ENCODE results near the gene LBR.

The LBR gene

GRCh38 chr1:225467193-225468020, 39.6 kb upstream of the LBR start:
- peak; percentile 78 to 86 for DNase-seq
- Mint-ChIP-seq H3K27me3 (no peaks in the 10 kb centered on the region), H3K27ac (peak overlapping the region; percentile 99), H3K9me3 (no peaks in the 10 kb centered on the region), H3K4me3 (peak overlapping the region; percentile 94 to 99), H3K4me1 (peaks cover 45% of the 10 kb centered on the region)
- ATAC-seq = peak; percentile 89

GRCh38 chr1:225466848-225467192, 39.0 kb upstream of the LBR start:
- no peak for ATAC-seq
- H3K27ac Mint-ChIP-seq = peak overlapping the region; percentile 99

GRCh38 chr1:225465793-225466517, 38.1 kb upstream of the LBR start:
- Mint-ChIP-seq H3K4me1 (peaks cover 52% of the 10 kb centered on the region), H3K9me3 (no peaks in the 10 kb centered on the region), H3K4me3 (peak overlapping the region; percentile 64 to 94), H3K27me3 (no peaks in the 10 kb centered on the region), H3K27ac (peak overlapping the region; percentile 72 to 95)
- ATAC-seq = no peak
- no peak for DNase-seq

More at GRCh38 chr1:225466848-225467192, 39.0 kb upstream of the LBR start:
- H3K4me3 Mint-ChIP-seq = peak overlapping the region; percentile 94 to 99
- peaks cover 45% of the 10 kb centered on the region for H3K4me1 Mint-ChIP-seq
- no peak for DNase-seq
- H3K9me3 Mint-ChIP-seq = no peaks in the 10 kb centered on the region
- H3K27me3 Mint-ChIP-seq = no peaks in the 10 kb centered on the region

- Mint-ChIP-seq H3K27ac (peak overlapping the region in 1 of 2 donors; percentile 72), H3K4me3 (peak overlapping the region; percentile 9 to 27), H3K27me3 (no peaks in the 10 kb centered on the region), H3K4me1 (peaks cover 60% of the 10 kb centered on the region), H3K9me3 (no peaks in the 10 kb centered on the region)
- DNase-seq (no peak), ATAC-seq (no peak)
These were observed 37.3 kb upstream of the LBR start for GRCh38 chr1:225464851-225465792.

- H3K27ac Mint-ChIP-seq = peak overlapping the region in 1 of 2 donors; percentile 9
- DNase-seq (no peak), ATAC-seq (no peak)
- H3K4me1 Mint-ChIP-seq = peaks cover 69% of the 10 kb centered on the region
- no peaks in the 10 kb centered on the region for H3K9me3 Mint-ChIP-seq
- no peak overlapping the region for H3K4me3 Mint-ChIP-seq
- no peaks in the 10 kb centered on the region for H3K27me3 Mint-ChIP-seq
These were observed 35.1 kb upstream of the LBR start for GRCh38 chr1:225462714-225463574.

- H3K27me3 Mint-ChIP-seq = no peaks in the 10 kb centered on the region
- DNase-seq = no peak
- no peak for ATAC-seq
- no peak overlapping the region for H3K27ac Mint-ChIP-seq
- no peak overlapping the region for H3K4me3 Mint-ChIP-seq
- H3K4me1 Mint-ChIP-seq = peaks cover 69% of the 10 kb centered on the region
- H3K9me3 Mint-ChIP-seq = no peaks in the 10 kb centered on the region
These were observed 34.5 kb upstream of the LBR start for GRCh38 chr1:225462429-225462713.

- Mint-ChIP-seq H3K27me3 (no peaks in the 10 kb centered on the region), H3K9me3 (no peaks in the 10 kb centered on the region), H3K4me3 (no peak overlapping the region), H3K27ac (peak overlapping the region in 1 of 2 donors; percentile 40), H3K4me1 (peaks cover 65% of the 10 kb centered on the region)
- ATAC-seq (no peak), DNase-seq (no peak)
These were observed 33.9 kb upstream of the LBR start for GRCh38 chr1:225461533-225462428.

GRCh38 chr1:225460737-225461532, 33.1 kb upstream of the LBR start:
- Mint-ChIP-seq H3K4me3 (peak overlapping the region in 1 of 2 donors; percentile 71), H3K4me1 (peaks cover 57% of the 10 kb centered on the region), H3K27me3 (no peaks in the 10 kb centered on the region), H3K9me3 (no peaks in the 10 kb centered on the region), H3K27ac (peak overlapping the region; percentile 6 to 66)
- DNase-seq (peak in 1 of 2 donors; percentile 66), ATAC-seq (peak; percentile 93)

- H3K4me3 Mint-ChIP-seq = peak overlapping the region in 1 of 2 donors; percentile 71
These were observed 32.3 kb upstream of the LBR start for GRCh38 chr1:225460021-225460736.

GRCh38 chr1:225458222-225458631, 30.4 kb upstream of the LBR start:
- H3K4me1 Mint-ChIP-seq = peaks cover 63% of the 10 kb centered on the region
- H3K4me3 Mint-ChIP-seq = no peak overlapping the region
- H3K27me3 Mint-ChIP-seq = no peaks in the 10 kb centered on the region
- H3K27ac Mint-ChIP-seq = no peak overlapping the region
- DNase-seq (no peak), ATAC-seq (no peak)
- no peaks in the 10 kb centered on the region for H3K9me3 Mint-ChIP-seq

More at GRCh38 chr1:225460021-225460736, 32.3 kb upstream of the LBR start:
- peak; percentile 53 for ATAC-seq
- Mint-ChIP-seq H3K4me1 (peaks cover 53% of the 10 kb centered on the region), H3K9me3 (no peaks in the 10 kb centered on the region), H3K27ac (peak overlapping the region; percentile 36 to 66), H3K27me3 (no peaks in the 10 kb centered on the region)
- DNase-seq = no peak

GRCh38 chr1:225454733-225455132, 26.9 kb upstream of the LBR start:
- peak; percentile 96 for ATAC-seq
- Mint-ChIP-seq H3K27ac (peak overlapping the region; percentile 71 to 87), H3K4me1 (peaks cover 49% of the 10 kb centered on the region)

GRCh38 chr1:225453797-225454648, 26.2 kb upstream of the LBR start:
- no peak for DNase-seq
- H3K4me1 Mint-ChIP-seq = peaks cover 45% of the 10 kb centered on the region
- H3K9me3 Mint-ChIP-seq = no peaks in the 10 kb centered on the region
- peak; percentile 52 for ATAC-seq
- peak overlapping the region; percentile 65 to 71 for H3K4me3 Mint-ChIP-seq
- H3K27ac Mint-ChIP-seq = peak overlapping the region; percentile 79 to 87
- H3K27me3 Mint-ChIP-seq = no peaks in the 10 kb centered on the region

More at GRCh38 chr1:225454733-225455132, 26.9 kb upstream of the LBR start:
- Mint-ChIP-seq H3K9me3 (no peaks in the 10 kb centered on the region), H3K27me3 (no peaks in the 10 kb centered on the region), H3K4me3 (peak overlapping the region; percentile 65 to 71)
- peak; percentile 50 to 69 for DNase-seq
